Spleen (tissue), 7 donors: ENCODE results near the gene STK10.

Experiments
- POLR2A ChIP-seq, 3 donors: fragments of 450-650 bp; IDR thresholded peaks; one replicate each; pipeline ENCODE4 v1.5.1; 2017; ENCODE audit warnings: antibody characterized with exemption in 3 of 3, mild to moderate bottlenecking in 1 of 3
- POLR2AphosphoS5 ChIP-seq, 3 donors: sonication (generic); formaldehyde crosslinking; IDR thresholded peaks; one replicate each; pipeline ENCODE4 v1.5.1; 2017; ENCODE audit warnings: antibody characterized with exemption in 3 of 3
- TF ChIP-seq, protein P1 (sequence below), 11 experiments: fragments of 200-600 bp in 7 of 11; fragments of 450-650 bp in 4 of 11; sonication (generic) in 4 of 11; IDR thresholded peaks in 8 of 11; conservative IDR thresholded peaks in 3 of 11; 1 replicate in 7 of 11; 2 replicates in 4 of 11; pipeline versions ENCODE4 v1.4.0 to v1.8.0; 2016 to 2021; ENCODE audit warnings: antibody characterized with exemption in 11 of 11, inconsistent platforms in 4 of 11, mild to moderate bottlenecking in 1 of 11
- donor health status: DM: no; HTN: no; CAD: no; lungs with moderate emphysema.
- donor health status: DM: no; HTN: no; CAD: no.
- donor health status: DM: no; HTN: no; CAD: no.

DNA sequence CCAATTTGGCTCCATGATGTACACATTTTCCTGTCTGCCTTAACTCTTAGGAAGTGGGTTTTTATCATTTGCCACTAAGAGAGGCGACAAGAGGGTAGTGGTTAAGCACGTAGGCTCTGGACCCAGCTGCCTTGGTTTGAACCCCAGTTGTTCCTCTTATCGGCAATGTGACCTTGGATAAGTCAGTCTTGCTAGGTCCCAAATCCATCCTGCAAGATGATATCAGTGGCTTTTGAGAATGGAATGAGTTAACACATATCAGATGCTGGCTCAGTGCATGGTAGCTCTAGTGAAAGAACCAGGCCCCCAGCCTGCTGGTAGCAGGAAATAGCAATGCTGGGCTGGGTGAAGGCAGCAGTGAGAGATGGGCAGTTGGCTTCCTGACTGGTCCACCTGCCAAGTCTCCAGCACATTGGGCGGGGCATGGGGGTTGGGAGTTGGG lies 72.5 kb downstream of the STK10 start:
- TF ChIP-seq, protein P1, sequence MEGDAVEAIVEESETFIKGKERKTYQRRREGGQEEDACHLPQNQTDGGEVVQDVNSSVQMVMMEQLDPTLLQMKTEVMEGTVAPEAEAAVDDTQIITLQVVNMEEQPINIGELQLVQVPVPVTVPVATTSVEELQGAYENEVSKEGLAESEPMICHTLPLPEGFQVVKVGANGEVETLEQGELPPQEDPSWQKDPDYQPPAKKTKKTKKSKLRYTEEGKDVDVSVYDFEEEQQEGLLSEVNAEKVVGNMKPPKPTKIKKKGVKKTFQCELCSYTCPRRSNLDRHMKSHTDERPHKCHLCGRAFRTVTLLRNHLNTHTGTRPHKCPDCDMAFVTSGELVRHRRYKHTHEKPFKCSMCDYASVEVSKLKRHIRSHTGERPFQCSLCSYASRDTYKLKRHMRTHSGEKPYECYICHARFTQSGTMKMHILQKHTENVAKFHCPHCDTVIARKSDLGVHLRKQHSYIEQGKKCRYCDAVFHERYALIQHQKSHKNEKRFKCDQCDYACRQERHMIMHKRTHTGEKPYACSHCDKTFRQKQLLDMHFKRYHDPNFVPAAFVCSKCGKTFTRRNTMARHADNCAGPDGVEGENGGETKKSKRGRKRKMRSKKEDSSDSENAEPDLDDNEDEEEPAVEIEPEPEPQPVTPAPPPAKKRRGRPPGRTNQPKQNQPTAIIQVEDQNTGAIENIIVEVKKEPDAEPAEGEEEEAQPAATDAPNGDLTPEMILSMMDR (IDR thresholded peaks at IDR 0.05 in 8 of 11, conservative IDR thresholded peaks at IDR 0.05 in 3 of 11), result no peak
- TF ChIP-seq POLR2AphosphoS5 (IDR thresholded peaks at IDR 0.05) (no peak), POLR2A (IDR thresholded peaks at IDR 0.05) (no peak)
